Mesenchymal stem cell (in vitro differentiated cells and primary cell): ENCODE measurements around the gene IGF2BP1.
"Not testable (repeated sequence)": the region's sequence is repeated elsewhere in the genome, so short reads cannot be mapped to it uniquely, and the experiment has no call there.

Experiments
- DNase-seq: peaks from one replicate; pipeline ENCODE4 v3.0.0-alpha.2; 2013
- H2AFZ ChIP-seq: one replicate; pipeline ENCODE4 v1.6.1; 2013; ENCODE audit warnings: low read depth, mild to moderate bottlenecking, control low read depth, inconsistent platforms, low read length, moderate library complexity
- H2AK5ac ChIP-seq: 2 replicates; pipeline ENCODE4 v1.6.1; 2013; ENCODE audit warnings: low read length, moderate library complexity, mild to moderate bottlenecking, inconsistent platforms; ENCODE audit not compliant: severe bottlenecking
- H2BK120ac ChIP-seq: one replicate; pipeline ENCODE4 v1.6.1; 2013; ENCODE audit warnings: low read depth, mild to moderate bottlenecking, inconsistent platforms, low read length, moderate library complexity
- H2BK12ac ChIP-seq, 2 experiments: one replicate each; pipeline ENCODE4 v1.6.1; 2013; ENCODE audit warnings: inconsistent platforms in 2 of 2, low read length in 2 of 2, mild to moderate bottlenecking in 2 of 2, moderate library complexity in 2 of 2, control low read depth in 1 of 2
- H2BK15ac ChIP-seq: one replicate; pipeline ENCODE4 v1.6.1; 2013; ENCODE audit warnings: mild to moderate bottlenecking, low read depth, inconsistent platforms; ENCODE audit not compliant: poor library complexity, severe bottlenecking
- H2BK5ac ChIP-seq: 2 replicates; pipeline ENCODE4 v1.6.1; 2013; ENCODE audit warnings: low read depth, mild to moderate bottlenecking, low read length, control low read depth, inconsistent platforms; ENCODE audit not compliant: poor library complexity, severe bottlenecking
- H3K14ac ChIP-seq, 2 experiments: one replicate each; pipeline ENCODE4 v1.6.1; 2013; ENCODE audit warnings: inconsistent platforms in 2 of 2, low read length in 2 of 2, control low read depth in 1 of 2, mild to moderate bottlenecking in 1 of 2, moderate library complexity in 1 of 2
- H3K18ac ChIP-seq, 2 experiments: one replicate each; pipeline ENCODE4 v1.6.1; 2013; ENCODE audit warnings: inconsistent platforms in 2 of 2, low read length in 2 of 2, control low read depth in 1 of 2, low read depth in 1 of 2, mild to moderate bottlenecking in 1 of 2
- H3K23ac ChIP-seq, 2 experiments: one replicate each; pipeline ENCODE4 v1.6.1; 2013; ENCODE audit warnings: inconsistent platforms in 2 of 2, low read length in 2 of 2, mild to moderate bottlenecking in 2 of 2, moderate library complexity in 2 of 2, control low read depth in 1 of 2
- H3K27ac ChIP-seq: 2 replicates; pipeline ENCODE4 v1.5.1; 2013; ENCODE audit warnings: mild to moderate bottlenecking, moderate library complexity, low read length, control low read depth, inconsistent platforms; ENCODE audit not compliant: poor library complexity, severe bottlenecking
- H3K27me3 ChIP-seq, 2 experiments: 2 replicates each; pipeline versions ENCODE4 v1.6.1 to v1.7.0; 2013; ENCODE audit warnings: low read length in 2 of 2, mild to moderate bottlenecking in 2 of 2, moderate library complexity in 2 of 2, control low read depth in 1 of 2, inconsistent platforms in 1 of 2; ENCODE audit not compliant: control insufficient read depth in 1 of 2, insufficient read depth in 1 of 2
- H3K36me3 ChIP-seq, 2 experiments: 2 replicates each; pipeline versions ENCODE4 v1.6.1 to v1.7.0; 2013; ENCODE audit warnings: low read length in 2 of 2, control low read depth in 1 of 2, inconsistent platforms in 1 of 2, low read depth in 1 of 2, mild to moderate bottlenecking in 1 of 2; ENCODE audit not compliant: insufficient read depth in 2 of 2, control insufficient read depth in 1 of 2
- H3K4ac ChIP-seq, 2 experiments: one replicate each; pipeline ENCODE4 v1.6.1; 2013; ENCODE audit warnings: inconsistent platforms in 2 of 2, low read length in 2 of 2, mild to moderate bottlenecking in 2 of 2, moderate library complexity in 2 of 2, control low read depth in 1 of 2, low read depth in 1 of 2
- H3K4me1 ChIP-seq: 2 replicates; pipeline ENCODE4 v1.6.1; 2013; ENCODE audit warnings: low read depth, low read length, control low read depth; ENCODE audit not compliant: control insufficient read depth, insufficient read depth
- H3K4me2 ChIP-seq: 2 replicates; pipeline ENCODE4 v1.6.1; 2013; ENCODE audit warnings: low read length, mild to moderate bottlenecking, inconsistent platforms; ENCODE audit not compliant: poor library complexity, severe bottlenecking
- H3K4me3 ChIP-seq, 2 experiments: 2 replicates each; pipeline versions ENCODE4 v1.5.1 to v1.7.0; 2013; ENCODE audit warnings: low read length in 2 of 2, mild to moderate bottlenecking in 2 of 2, control low read depth in 1 of 2, low read depth in 1 of 2; ENCODE audit not compliant: insufficient read depth in 1 of 2
- H3K79me1 ChIP-seq: replicated peaks from 2 replicates; pipeline ENCODE4 v1.6.1; 2013; ENCODE audit warnings: mild to moderate bottlenecking, control low read depth, low read length, inconsistent platforms; ENCODE audit not compliant: poor library complexity, severe bottlenecking
- H3K9ac ChIP-seq: 2 replicates; pipeline ENCODE4 v1.7.0; 2013; ENCODE audit warnings: mild to moderate bottlenecking, low read length, moderate library complexity
- H3K9me3 ChIP-seq: 2 replicates; pipeline ENCODE4 v1.7.0; 2013; ENCODE audit warnings: mild to moderate bottlenecking, low read length; ENCODE audit not compliant: control insufficient read depth
- H4K8ac ChIP-seq: one replicate; pipeline ENCODE4 v1.6.1; 2013; ENCODE audit warnings: inconsistent platforms, mild to moderate bottlenecking, low read length, moderate library complexity
- H4K91ac ChIP-seq: one replicate; pipeline ENCODE4 v1.6.1; 2013; ENCODE audit warnings: mild to moderate bottlenecking, low read length, inconsistent platforms
- WGBS: methylation state at CpG from one replicate; pipeline ENCODE4 v1.1.7; 2013; ENCODE audit warnings: mixed read lengths; 5-methylcytosine and 5-hydroxymethylcytosine counted together

The IGF2BP1 gene

GRCh38 chr17:49093131-49093530, 95.9 kb downstream of the IGF2BP1 start:
- no peak overlapping the region for H3K27ac ChIP-seq
- H3K4ac ChIP-seq: no peak overlapping the region
- no peak for DNase-seq
- peaks cover 2% of the 10 kb centered on the region for H3K4me1 ChIP-seq
- no peak overlapping the region for H4K8ac ChIP-seq
- no peak overlapping the region for H3K9ac ChIP-seq
- peaks cover 10% of the 10 kb centered on the region for H3K9me3 ChIP-seq
- no peak overlapping the region for H2BK120ac ChIP-seq
- no peak overlapping the region for H2AFZ ChIP-seq
- H3K14ac ChIP-seq: no peak overlapping the region
- peaks cover 0 to 23% of the 10 kb centered on the region in 2 experiments for H3K27me3 ChIP-seq
- H2BK12ac ChIP-seq: no peak overlapping the region
- 98% methylated on average over 10 of the region's 10 CpGs for WGBS
- no peaks in the 10 kb centered on the region for H3K79me1 ChIP-seq
- no peak overlapping the region for H2BK5ac ChIP-seq
- peak overlapping the region; percentile 86 for H2BK15ac ChIP-seq
- no peak overlapping the region for H4K91ac ChIP-seq
- H3K18ac ChIP-seq: no peak overlapping the region
- H2AK5ac ChIP-seq: no peak overlapping the region
- no peak overlapping the region for H3K23ac ChIP-seq
- H3K4me2 ChIP-seq: no peak overlapping the region
- H3K4me3 ChIP-seq: no peak overlapping the region
- H3K36me3 ChIP-seq: no peaks in the 10 kb centered on the region

- Histone ChIP-seq H2AK5ac (no peak overlapping the region), H2BK12ac (peak overlapping the region in 1 of 2 experiments; percentile 72), H3K4me2 (no peak overlapping the region), H3K79me1 (no peaks in the 10 kb centered on the region), H3K4me3 (no peak overlapping the region), H3K18ac (peak overlapping the region in 1 of 2 experiments; percentile 40), H2BK15ac (no peak overlapping the region), H2BK120ac (no peak overlapping the region), H3K14ac (no peak overlapping the region), H3K36me3 (no peaks in the 10 kb centered on the region), H4K8ac (no peak overlapping the region), H3K4ac (peak overlapping the region in 1 of 2 experiments; percentile 51), H2AFZ (no peak overlapping the region), H2BK5ac (peak overlapping the region; percentile 73), H3K27me3 (no peaks in the 10 kb centered on the region), H4K91ac (no peak overlapping the region), H3K27ac (no peak overlapping the region), H3K9me3 (no peaks in the 10 kb centered on the region), H3K4me1 (peaks cover 2% of the 10 kb centered on the region), H3K23ac (no peak overlapping the region), H3K9ac (no peak overlapping the region)
- no peak for DNase-seq
These were observed 103.4 kb downstream of the IGF2BP1 start for GRCh38 chr17:49100601-49101000.

- Histone ChIP-seq H3K79me1 (no peaks in the 10 kb centered on the region), H4K91ac (no peak overlapping the region), H3K23ac (no peak overlapping the region), H2BK120ac (no peak overlapping the region), H3K27me3 (no peaks in the 10 kb centered on the region), H3K9ac (no peak overlapping the region), H3K4me2 (no peak overlapping the region), H2AK5ac (peak overlapping the region; percentile 85), H3K4me3 (no peak overlapping the region), H4K8ac (peak overlapping the region; percentile 49), H2BK12ac (peak overlapping the region; percentile 83 to 86), H3K9me3 (no peaks in the 10 kb centered on the region), H2AFZ (no peak overlapping the region), H3K18ac (peak overlapping the region; percentile 28 to 91), H3K4ac (peak overlapping the region in 1 of 2 experiments; percentile 79), H2BK5ac (peak overlapping the region; percentile 73), H3K36me3 (no peaks in the 10 kb centered on the region), H3K4me1 (peaks cover 2% of the 10 kb centered on the region), H3K27ac (no peak overlapping the region), H2BK15ac (no peak overlapping the region), H3K14ac (no peak overlapping the region)
- DNase-seq: peak; percentile 92
- 27% methylated on average over 4 of the region's 4 CpGs for WGBS
These were observed 103.9 kb downstream of the IGF2BP1 start for GRCh38 chr17:49101054-49101534.

- not testable (repeated sequence) for H4K91ac ChIP-seq
These were observed 106.2 kb downstream of the IGF2BP1 start for GRCh38 chr17:49103360-49103759.

More at GRCh38 chr17:49103360-49103759, 106.2 kb downstream of the IGF2BP1 start:
- not testable (repeated sequence) for H2BK5ac ChIP-seq, H3K79me1 ChIP-seq, H3K23ac ChIP-seq, H4K8ac ChIP-seq, H3K27ac ChIP-seq, H3K4me1 ChIP-seq, H2BK12ac ChIP-seq, DNase-seq, H2AFZ ChIP-seq, H3K27me3 ChIP-seq, H3K4me2 ChIP-seq, H3K9me3 ChIP-seq, H2AK5ac ChIP-seq, H3K4me3 ChIP-seq, H2BK120ac ChIP-seq, H3K4ac ChIP-seq, H2BK15ac ChIP-seq, H3K36me3 ChIP-seq, H3K14ac ChIP-seq, H3K9ac ChIP-seq, H3K18ac ChIP-seq
- WGBS: 96% methylated on average over 10 of the region's 14 CpGs
